HCT116 (cell line): ENCODE measurements around the gene MXD3. TPM values are rescaled to one million over a fixed set of nuclear protein-coding genes. Genes with fewer than 3 reads are reported as not detected.

Experiments used
- ATAC-seq: fragments of 200-7000 bp; cut with Tn5 transposase; 2 replicates; pipeline ENCODE4 v1.9.1; 2020; ENCODE audit warnings: mild to moderate bottlenecking, moderate library complexity
- BruUV-seq: library from RNA; stranded (reverse); fragments of 400-500 nt; replicated peaks from 2 replicates; lab custom pipeline; 2021; lab: Mats Ljungman, UMichigan
- CTCF ChIA-PET: fragments of 300-600 bp; sonication (Branson Sonifier 250); formaldehyde crosslinking; loops from one replicate; lab custom pipeline; 2021; ENCODE audit warnings: antibody characterized with exemption; lab: Charles Lee
- POLR2A ChIA-PET: fragments of 300-600, 350-600 bp; sonication (Branson Sonifier 250); formaldehyde crosslinking; loops from one replicate; lab custom pipeline; 2021; ENCODE audit warnings: antibody characterized with exemption; lab: Charles Lee
- RAD21 ChIA-PET, 2 experiments: fragments of 300-600 bp; sonication (Branson Sonifier 250); formaldehyde crosslinking; loops; one replicate each; lab custom pipeline; 2023; ENCODE audit warnings: low total read pairs in 2 of 2; ENCODE audit not compliant: uncharacterized antibody in 2 of 2, unreplicated experiment in 2 of 2, low non-redundant PET in 1 of 2; lab: Charles Lee
- DNase-seq: peaks from one replicate; pipeline ENCODE4 v3.0.0-alpha.2; 2010; ENCODE audit warnings: low read depth, low spot score
- H2AFZ ChIP-seq: fragments of 200-600 bp; shearing (Covaris generic), sonication (generic); 2 replicates; pipeline ENCODE4 v1.6.1; 2017; ENCODE audit warnings: low read depth, mixed run types, mixed read lengths, antibody characterized with exemption, low read length; ENCODE audit not compliant: poor library complexity, severe bottlenecking
- H3K27ac ChIP-seq: 2 replicates; pipeline ENCODE4 v1.5.1; 2012; ENCODE audit warnings: low read depth, low read length
- H3K27me3 ChIP-seq: fragments of 200-600 bp; sonication (generic); 2 replicates; pipeline ENCODE4 v1.6.1; 2016; ENCODE audit warnings: mixed run types, low read length, mixed read lengths; ENCODE audit not compliant: insufficient read depth
- H3K36me3 ChIP-seq, 2 experiments: fragments of 200-500 bp in 1 of 2; fragments of 200-600 bp in 1 of 2; sonication (Bioruptor generic) in 1 of 2; sonication (generic) in 1 of 2; 2 replicates each; pipeline versions ENCODE4 v1.5.1 to v1.6.1; 2014 to 2016; ENCODE audit warnings: low read length in 2 of 2, inconsistent platforms in 1 of 2, mixed read lengths in 1 of 2, mixed run types in 1 of 2; ENCODE audit not compliant: insufficient read depth in 2 of 2, control insufficient read depth in 1 of 2
- H3K4me1 ChIP-seq, 2 experiments: fragments of 200-600 bp in 1 of 2; sonication (generic) in 1 of 2; 2 replicates each; pipeline versions ENCODE4 v1.5.1 to v1.6.1; 2012 to 2017; ENCODE audit warnings: low read length in 2 of 2, inconsistent platforms in 1 of 2, mild to moderate bottlenecking in 1 of 2, mixed read lengths in 1 of 2, mixed run types in 1 of 2, moderate library complexity in 1 of 2; ENCODE audit not compliant: insufficient read depth in 2 of 2, control insufficient read depth in 1 of 2
- H3K4me2 ChIP-seq: fragments of 200-600 bp; sonication (generic); 2 replicates; pipeline ENCODE4 v1.6.1; 2017; ENCODE audit warnings: mixed run types, low read length, mixed read lengths
- H3K4me3 ChIP-seq, 2 experiments: fragments of 200-600 bp in 1 of 2; sonication (generic) in 1 of 2; replicated peaks in 1 of 2; 2 replicates each; pipeline ENCODE4 v1.5.1; 2011 to 2016; ENCODE audit warnings: low read length in 2 of 2, control low read depth in 1 of 2, low read depth in 1 of 2, mild to moderate bottlenecking in 1 of 2, mixed read lengths in 1 of 2, mixed run types in 1 of 2
- H3K79me2 ChIP-seq: fragments of 200-600 bp; sonication (generic); 2 replicates; pipeline ENCODE4 v1.6.1; 2017; ENCODE audit warnings: mild to moderate bottlenecking, mixed run types, low read length, moderate library complexity, mixed read lengths; ENCODE audit not compliant: insufficient read depth
- H3K9ac ChIP-seq: fragments of 200-600 bp; sonication (generic); 2 replicates; pipeline ENCODE4 v1.6.1; 2016; ENCODE audit warnings: low read length, mixed read lengths
- H3K9me2 ChIP-seq: fragments of 200-600 bp; sonication (generic), shearing (Covaris generic); 2 replicates; pipeline ENCODE4 v1.6.1; 2017; ENCODE audit warnings: mixed run types, mild to moderate bottlenecking, moderate library complexity; ENCODE audit not compliant: insufficient read depth
- H3K9me3 ChIP-seq, 2 experiments: fragments of 200-500 bp in 1 of 2; fragments of 200-600 bp in 1 of 2; sonication (Bioruptor generic) in 1 of 2; sonication (generic) in 1 of 2; 2 replicates each; pipeline ENCODE4 v1.6.1; 2014 to 2017; ENCODE audit warnings: low read length in 2 of 2, mixed read lengths in 2 of 2, inconsistent platforms in 1 of 2, low read depth in 1 of 2, mild to moderate bottlenecking in 1 of 2, mixed run types in 1 of 2, moderate library complexity in 1 of 2; ENCODE audit not compliant: control insufficient read depth in 1 of 2, insufficient read depth in 1 of 2
- H4K20me1 ChIP-seq: fragments of 200-600 bp; sonication (generic), shearing (Covaris generic); 2 replicates; pipeline ENCODE4 v1.6.1; 2017; ENCODE audit warnings: mixed run types, mild to moderate bottlenecking, moderate library complexity; ENCODE audit not compliant: insufficient read depth
- CBX3 ChIP-seq: IDR thresholded peaks from 2 replicates; pipeline ENCODE4 v1.6.1; 2012; ENCODE audit warnings: low read depth
- CEBPB ChIP-seq: IDR thresholded peaks from 2 replicates; pipeline ENCODE4 v1.6.1; 2012; ENCODE audit warnings: low read depth
- EGR1 ChIP-seq: IDR thresholded peaks from 2 replicates; pipeline ENCODE4 v1.6.1; 2012; ENCODE audit warnings: low read depth
- ELF1 ChIP-seq: IDR thresholded peaks from 2 replicates; pipeline ENCODE4 v1.6.1; 2012; ENCODE audit warnings: low read depth, borderline replicate concordance
- EZH2 ChIP-seq: fragments of 200-600 bp; sonication (generic); IDR thresholded peaks from 2 replicates; pipeline ENCODE4 v1.6.1; 2017; ENCODE audit warnings: antibody characterized with exemption, mixed run types
- EZH2phosphoT487 ChIP-seq: fragments of 200-600 bp; IDR thresholded peaks from 2 replicates; pipeline ENCODE4 v1.6.1; 2018; ENCODE audit warnings: antibody characterized with exemption, borderline replicate concordance
- POLR2A ChIP-seq: IDR thresholded peaks from 2 replicates; pipeline ENCODE4 v1.7.0; 2011; ENCODE audit warnings: borderline replicate concordance; ENCODE audit not compliant: insufficient read depth, insufficient read length; ENCODE audit errors: extremely low read depth
- RAD21 ChIP-seq: IDR thresholded peaks from 2 replicates; pipeline ENCODE4 v1.6.1; 2012; ENCODE audit warnings: low read depth, mild to moderate bottlenecking
- SIN3A ChIP-seq: IDR thresholded peaks from 2 replicates; pipeline ENCODE4 v1.6.1; 2012; ENCODE audit warnings: low read depth
- SP1 ChIP-seq: IDR thresholded peaks from 2 replicates; pipeline ENCODE4 v1.6.1; 2012; ENCODE audit warnings: low read depth
- SRF ChIP-seq: IDR thresholded peaks from 2 replicates; pipeline ENCODE4 v1.6.1; 2012; ENCODE audit warnings: low read depth
- TCF7L2 ChIP-seq: IDR thresholded peaks from 2 replicates; pipeline ENCODE4 v1.7.0; 2011; ENCODE audit warnings: borderline replicate concordance, inconsistent platforms; ENCODE audit not compliant: insufficient read depth, insufficient read length; ENCODE audit errors: extremely low read depth
- ZFX ChIP-seq: fragments of 450-650 bp; IDR thresholded peaks from 2 replicates; pipeline ENCODE4 v1.6.1; 2017
- intact Hi-C: fragments of 100-400 bp; cut with micrococcal nuclease; formaldehyde crosslinking; loops from 2 replicates; pipeline ENCODE4 v1.10.0; 2022
- total RNA-seq: library from RNA; stranded (reverse); gene quantifications from one replicate; pipeline ENCODE4 v1.2.1, GENCODE V29; 2021; ENCODE audit not compliant: unreplicated experiment
- TF ChIP-seq, protein P1 (sequence below): IDR thresholded peaks from 2 replicates; pipeline ENCODE4 v1.6.1; 2012
- TF ChIP-seq, protein P2 (sequence below): IDR thresholded peaks from 2 replicates; pipeline ENCODE4 v1.6.1; 2011; ENCODE audit warnings: mild to moderate bottlenecking, low read length, moderate library complexity; ENCODE audit not compliant: insufficient replicate concordance; ENCODE audit errors: extremely low read depth

Gene MXD3
- total RNA-seq, 1 experiment from 2014 or later = 37.6 TPM

GRCh38 chr5:177359860-177360259 is 48.2 kb upstream of the MXD3 start:
- peaks cover 0 to 4% of the 10 kb centered on the region in 2 experiments; a peak in 1 of 4 replicates for H3K9me3 ChIP-seq
- H2AFZ ChIP-seq = no peak overlapping the region
- RAD21 ChIA-PET = no interaction called here
- no peaks in the 10 kb centered on the region for H3K9me2 ChIP-seq
- no peaks in the 10 kb centered on the region for H3K79me2 ChIP-seq
- intact Hi-C loops = no loop called here
- DNase-seq = no peak
- H3K4me1 ChIP-seq = peaks cover 7 to 24% of the 10 kb centered on the region in 2 experiments; a peak in 3 of 4 replicates
- no peaks in the 10 kb centered on the region for H4K20me1 ChIP-seq
- no peak overlapping the region for H3K4me2 ChIP-seq
- no peaks in the 10 kb centered on the region for H3K27me3 ChIP-seq
- TF ChIP-seq SRF = no peak
- TF ChIP-seq, protein P1, sequence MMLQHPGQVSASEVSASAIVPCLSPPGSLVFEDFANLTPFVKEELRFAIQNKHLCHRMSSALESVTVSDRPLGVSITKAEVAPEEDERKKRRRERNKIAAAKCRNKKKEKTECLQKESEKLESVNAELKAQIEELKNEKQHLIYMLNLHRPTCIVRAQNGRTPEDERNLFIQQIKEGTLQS = no peak
- no peak for TF ChIP-seq EGR1
- TF ChIP-seq SP1 = no peak
- TF ChIP-seq POLR2A = no peak
- TF ChIP-seq EZH2 = no peak
- no peak for TF ChIP-seq TCF7L2
- no peak for TF ChIP-seq CBX3
- TF ChIP-seq ELF1 = no peak
- no peak for TF ChIP-seq CEBPB
- no peak for TF ChIP-seq EZH2phosphoT487
- TF ChIP-seq SIN3A = no peak
- TF ChIP-seq, protein P2, sequence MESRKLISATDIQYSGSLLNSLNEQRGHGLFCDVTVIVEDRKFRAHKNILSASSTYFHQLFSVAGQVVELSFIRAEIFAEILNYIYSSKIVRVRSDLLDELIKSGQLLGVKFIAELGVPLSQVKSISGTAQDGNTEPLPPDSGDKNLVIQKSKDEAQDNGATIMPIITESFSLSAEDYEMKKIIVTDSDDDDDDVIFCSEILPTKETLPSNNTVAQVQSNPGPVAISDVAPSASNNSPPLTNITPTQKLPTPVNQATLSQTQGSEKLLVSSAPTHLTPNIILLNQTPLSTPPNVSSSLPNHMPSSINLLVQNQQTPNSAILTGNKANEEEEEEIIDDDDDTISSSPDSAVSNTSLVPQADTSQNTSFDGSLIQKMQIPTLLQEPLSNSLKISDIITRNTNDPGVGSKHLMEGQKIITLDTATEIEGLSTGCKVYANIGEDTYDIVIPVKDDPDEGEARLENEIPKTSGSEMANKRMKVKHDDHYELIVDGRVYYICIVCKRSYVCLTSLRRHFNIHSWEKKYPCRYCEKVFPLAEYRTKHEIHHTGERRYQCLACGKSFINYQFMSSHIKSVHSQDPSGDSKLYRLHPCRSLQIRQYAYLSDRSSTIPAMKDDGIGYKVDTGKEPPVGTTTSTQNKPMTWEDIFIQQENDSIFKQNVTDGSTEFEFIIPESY = no peak
- no peak for TF ChIP-seq RAD21
- no peak for TF ChIP-seq ZFX
- POLR2A ChIA-PET = interaction anchor here (0.9 kb wide), 1 partner anchor 8 kb away, joined by 3 read pairs; the partner anchor contains the start of gene LMAN2
- H3K27ac ChIP-seq = no peak overlapping the region
- H3K9ac ChIP-seq = no peak overlapping the region
- no peak for ATAC-seq
- no TSS peak for BruUV-seq
- CTCF ChIA-PET = no interaction called here
- no peaks in the 10 kb centered on the region for H3K36me3 ChIP-seq
- no peak overlapping the region for H3K4me3 ChIP-seq
